ACHN (cell line): ENCODE data around the gene MPIG6B.
"Not testable (repeated sequence)": the region's sequence is repeated elsewhere in the genome, so short reads cannot be mapped to it uniquely, and the experiment has no call there.

Source experiments
- DNase-seq: peaks from one replicate; pipeline ENCODE4 v3.0.0-alpha.2; 2015
- in situ Hi-C: cut with HindIII; loops from 2 replicates; pipeline ENCODE4 v1.10.0; 2017; ENCODE audit warnings: low sequenced_read_pairs, low pct_ligation_motif_present, low pct_unique_long_range_greater_than_20kb

The MPIG6B gene

GRCh38 chr6:31693535-31693934, 29.6 kb upstream of the MPIG6B start:
- in situ Hi-C loops = no loop called here
- no peak for DNase-seq

- DNase-seq = no peak
- in situ Hi-C loops = no loop called here
Measured at GRCh38 chr6:31697555-31697954, 25.6 kb upstream of the MPIG6B start.

GRCh38 chr6:31700740-31701401, 22.3 kb upstream of the MPIG6B start:
- in situ Hi-C loops = no loop called here

GRCh38 chr6:31701666-31702404, 21.3 kb upstream of the MPIG6B start:
- DNase-seq = peak; percentile 10

More at GRCh38 chr6:31700740-31701401, 22.3 kb upstream of the MPIG6B start:
- DNase-seq = no peak

GRCh38 chr6:31702405-31702818, 20.8 kb upstream of the MPIG6B start:
- DNase-seq = no peak
- in situ Hi-C loops = no loop called here

More at GRCh38 chr6:31701666-31702404, 21.3 kb upstream of the MPIG6B start:
- in situ Hi-C loops = no loop called here

GRCh38 chr6:31702819-31703716, 20.1 kb upstream of the MPIG6B start, which contains the start of gene ABHD16A:
TSS of gene ABHD16A (minus strand) at chr6:31703324. CDS start at chr6:31703281, 43 bp downstream.
- in situ Hi-C loops = no loop called here
- peak; percentile 97 for DNase-seq

GRCh38 chr6:31705931-31706330, 17.2 kb upstream of the MPIG6B start:
- no peak for DNase-seq
- in situ Hi-C loops = no loop called here

GRCh38 chr6:31706599-31706998, 16.6 kb upstream of the MPIG6B start, which contains the start of gene LY6G6F:
TSS of gene LY6G6F (plus strand) at chr6:31706866. CDS start at chr6:31706907, 41 bp downstream.
- in situ Hi-C loops = no loop called here
- DNase-seq = no peak

- in situ Hi-C loops = no loop called here
- no peak for DNase-seq
Measured at GRCh38 chr6:31707701-31708100, 15.5 kb upstream of the MPIG6B start.

- DNase-seq = no peak
- in situ Hi-C loops = no loop called here
Measured at GRCh38 chr6:31708224-31708623, 14.9 kb upstream of the MPIG6B start.

GRCh38 chr6:31709157-31709556, 14.0 kb upstream of the MPIG6B start:
- in situ Hi-C loops, DNase-seq: not testable (repeated sequence)

- in situ Hi-C loops = no loop called here
- no peak for DNase-seq
Measured at GRCh38 chr6:31710523-31711219, 12.5 kb upstream of the MPIG6B start.

GRCh38 chr6:31711233-31711632, 11.9 kb upstream of the MPIG6B start:
- DNase-seq = no peak
- in situ Hi-C loops = no loop called here

GRCh38 chr6:31712296-31712695, 10.9 kb upstream of the MPIG6B start:
- peak; percentile 22 for DNase-seq
- in situ Hi-C loops = no loop called here

- no peak for DNase-seq
Measured at GRCh38 chr6:31713465-31713864, 9.7 kb upstream of the MPIG6B start.

GRCh38 chr6:31713991-31714684, 9.0 kb upstream of the MPIG6B start:
- DNase-seq = no peak
- in situ Hi-C loops = no loop called here

More at GRCh38 chr6:31713465-31713864, 9.7 kb upstream of the MPIG6B start:
- in situ Hi-C loops = no loop called here

- DNase-seq = no peak
- in situ Hi-C loops = no loop called here
Measured at GRCh38 chr6:31715022-31715958, 7.9 kb upstream of the MPIG6B start, which contains the start of gene LY6G6D. TSS of gene LY6G6D (plus strand) at chr6:31715348. CDS start at chr6:31715356, 8 bp downstream.
